Stimulated activated naive CD4-positive, alpha-beta T cell treated with Interleukin-2 at 50 U/mL for 16 hours (primary cell): Measurements from ENCODE around the gene MAP7.

ENCODE experiments used
- DNase-seq: peaks from one replicate; lab custom pipeline; 2025; lab: John Stamatoyannopoulos, UW

Gene MAP7

GRCh38 chr6:136564180-136564579 is 14.0 kb upstream of the MAP7 start:
- no peak for DNase-seq

DNA sequence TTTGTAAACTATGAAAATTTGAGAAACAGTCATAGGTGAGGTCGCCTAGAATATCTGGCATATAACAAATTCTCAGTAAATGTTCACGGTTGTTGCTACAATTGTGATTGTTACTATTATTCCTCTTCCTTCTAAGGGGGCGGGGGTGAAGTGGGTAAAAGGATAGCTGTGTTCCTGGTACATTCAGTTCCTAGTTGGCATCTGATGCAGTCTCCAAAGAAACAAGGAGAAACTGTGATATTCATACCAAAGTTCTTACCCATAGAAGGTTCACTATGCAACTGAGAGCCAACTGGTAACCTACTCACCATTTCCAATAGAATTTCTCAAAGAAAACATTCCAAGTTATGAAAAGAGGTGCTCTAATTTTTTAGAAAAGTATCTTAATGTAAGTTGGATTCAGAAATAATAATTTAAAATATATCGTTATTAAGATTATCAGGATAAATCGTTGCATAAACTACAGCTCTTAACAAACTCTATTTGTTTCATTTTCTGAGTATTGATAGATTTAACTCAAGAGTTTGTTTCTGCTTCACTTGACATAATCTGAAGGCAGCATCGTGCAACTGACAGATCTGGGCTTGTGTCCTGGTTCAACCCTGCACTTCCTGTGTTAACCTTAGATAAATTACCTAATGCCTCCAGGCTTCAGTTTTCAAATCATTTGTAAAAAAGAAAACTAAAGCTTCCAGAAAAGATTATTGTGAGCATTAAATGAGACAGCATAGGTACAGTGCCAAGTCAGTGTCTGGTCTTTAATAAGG is 13.3 kb upstream of the MAP7 start:
- DNase-seq: no peak

DNA sequence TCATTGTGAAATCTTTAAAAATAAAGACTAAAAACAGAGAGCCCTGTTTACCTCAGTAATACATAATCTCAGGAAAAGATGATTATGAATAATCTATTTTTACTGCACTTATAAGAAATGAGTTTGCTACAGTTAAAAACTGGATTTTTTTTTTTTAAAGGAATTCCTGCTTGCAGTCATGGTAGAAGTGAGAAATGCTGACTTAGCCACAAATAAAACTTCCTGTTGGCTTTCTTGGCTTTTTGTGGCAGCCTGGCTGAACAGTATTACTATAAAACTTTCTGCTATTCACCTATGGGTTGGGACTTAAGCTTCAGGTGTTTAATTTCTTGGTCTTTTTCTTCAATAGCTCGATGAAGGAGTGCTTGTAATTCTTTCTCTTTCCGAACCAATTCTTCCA is 12.0 kb upstream of the MAP7 start:
- no peak for DNase-seq

- no peak for DNase-seq
These were observed 3.1 kb upstream of the MAP7 start for GRCh38 chr6:136553166-136553787.

- no peak for DNase-seq
These were observed 1.8 kb upstream of the MAP7 start for GRCh38 chr6:136552054-136552453.

- DNase-seq: no peak
These were observed 881 bp upstream of the MAP7 start for GRCh38 chr6:136551103-136551502.

DNA sequence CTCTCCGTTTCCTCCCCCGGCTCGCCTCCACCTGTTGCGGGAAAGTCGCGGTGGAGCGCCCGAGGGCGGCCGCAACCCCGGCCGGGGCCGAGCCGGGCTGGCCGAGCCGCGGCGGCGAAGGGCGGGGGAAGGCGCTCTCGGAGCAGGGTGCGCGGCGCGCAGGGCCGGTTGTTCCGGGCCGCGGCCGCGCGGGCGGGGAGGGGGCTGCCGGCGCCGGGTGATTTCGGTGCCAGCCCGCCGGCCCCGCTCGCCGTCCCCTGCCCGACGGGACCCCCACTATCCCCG is 235 bp downstream of the MAP7 start:
- DNase-seq: no peak

- DNase-seq: no peak
These were observed 750 bp downstream of the MAP7 start for GRCh38 chr6:136549300-136550044.

- DNase-seq: no peak
These were observed 1.5 kb downstream of the MAP7 start for GRCh38 chr6:136548582-136549299.

DNA sequence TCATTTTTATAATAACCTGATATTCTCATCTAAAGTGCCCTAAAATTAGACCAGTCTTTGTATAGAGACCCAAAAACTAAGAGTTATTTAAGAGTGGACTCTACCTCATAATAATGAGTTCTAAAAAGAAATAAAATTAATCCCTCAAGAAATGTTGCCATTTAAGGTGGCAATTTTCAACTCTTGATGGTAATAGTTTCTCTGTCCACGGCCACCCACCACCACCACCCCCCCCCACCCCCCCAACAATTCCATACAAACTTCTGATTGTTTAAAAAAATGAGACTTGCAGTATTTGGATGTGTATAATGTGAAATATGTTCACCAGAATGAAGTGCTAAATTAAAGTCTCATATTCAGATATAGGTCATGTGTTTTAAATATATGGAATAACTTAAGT is 2.4 kb downstream of the MAP7 start:
- DNase-seq: no peak

GRCh38 chr6:136547336-136547735 is 2.9 kb downstream of the MAP7 start:
- no peak for DNase-seq

DNA sequence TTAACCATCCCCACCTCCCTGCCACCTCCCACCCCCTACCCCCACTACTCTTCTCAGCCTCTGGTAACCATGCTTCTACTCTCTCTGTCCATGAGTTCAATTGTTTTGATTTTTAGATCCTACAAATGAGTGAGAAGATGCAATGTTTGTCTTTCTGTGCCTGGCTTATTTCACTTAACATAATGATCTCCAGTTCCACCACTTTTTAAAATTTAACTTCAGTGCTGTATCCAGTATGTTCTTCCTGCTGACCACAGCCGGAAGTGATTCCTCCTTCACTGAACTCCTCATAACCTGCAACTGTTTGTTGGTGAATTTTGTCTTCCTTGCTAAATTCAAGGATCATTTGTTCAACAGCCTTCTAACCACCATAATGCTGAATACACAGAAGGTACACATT is 3.9 kb downstream of the MAP7 start:
- DNase-seq: no peak

DNA sequence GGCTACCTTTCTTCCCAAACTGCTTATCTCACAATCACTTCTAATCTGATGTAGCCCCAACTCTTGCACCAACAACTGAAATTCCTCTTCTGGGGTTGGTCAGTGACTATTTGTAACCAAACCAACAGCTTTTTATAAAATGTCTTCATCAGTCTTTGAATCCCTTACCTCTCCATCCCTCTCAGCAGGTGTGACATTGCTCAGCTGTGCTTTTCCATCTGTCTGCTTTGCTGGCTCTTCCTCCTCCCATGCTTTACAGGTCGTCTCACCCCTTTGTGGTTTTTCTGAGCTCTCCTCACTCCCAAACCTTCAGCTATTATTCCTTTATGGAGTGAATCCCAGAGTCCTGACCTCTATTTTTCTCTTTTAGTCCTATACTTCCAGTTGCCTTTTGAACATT is 5.9 kb downstream of the MAP7 start:
- no peak for DNase-seq

DNA sequence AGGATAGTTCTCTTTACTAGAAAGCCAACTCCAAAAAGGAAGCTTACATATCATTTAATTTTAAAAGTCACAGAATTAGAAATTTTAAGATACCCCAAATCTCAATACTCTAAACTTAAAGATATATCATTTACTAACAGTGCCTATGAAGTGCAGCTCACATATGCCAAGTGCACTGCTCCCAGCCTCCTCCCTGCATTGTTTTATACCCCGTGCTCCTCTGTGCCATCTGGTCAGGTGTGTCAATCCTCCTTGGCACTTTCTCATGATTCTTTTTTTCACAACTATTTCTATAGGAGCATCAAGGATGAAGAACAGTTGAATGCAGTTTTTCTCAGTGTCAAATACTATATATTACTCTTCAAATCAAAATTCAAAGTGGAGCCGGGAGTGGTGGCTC is 8.8 kb downstream of the MAP7 start:
- DNase-seq: no peak

DNA sequence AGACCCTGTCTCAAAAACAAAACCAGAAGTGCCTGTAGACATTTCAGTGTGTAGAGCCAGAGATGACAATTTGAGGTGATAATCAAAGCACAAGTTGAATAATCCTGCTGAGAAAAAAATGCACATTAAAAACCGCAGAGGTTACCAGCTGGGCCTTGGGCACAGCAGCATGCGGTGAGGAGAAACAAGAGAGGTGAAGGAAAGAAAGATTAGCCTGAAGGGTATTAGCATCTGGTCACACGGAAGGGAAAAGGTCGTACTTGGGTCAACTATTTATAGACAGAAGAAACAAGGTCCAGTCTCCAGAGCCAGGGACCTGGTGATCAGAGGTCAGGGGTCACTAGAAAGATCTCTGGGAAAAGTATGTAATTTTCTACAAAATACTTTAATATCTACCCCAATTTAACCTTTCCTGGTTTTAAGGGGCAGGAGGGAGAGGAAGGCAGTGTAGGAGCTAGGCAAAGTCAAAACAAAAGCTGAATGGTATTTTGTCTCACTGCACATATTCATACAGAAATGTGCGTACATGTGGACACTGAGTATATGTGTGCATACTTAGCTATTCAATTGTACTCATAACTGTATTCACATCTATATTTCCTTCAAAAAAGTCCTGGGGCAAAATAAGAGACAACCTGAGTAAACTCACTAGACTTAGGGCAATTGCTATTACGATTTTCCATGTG is 10.1 kb downstream of the MAP7 start:
- DNase-seq: no peak

DNA sequence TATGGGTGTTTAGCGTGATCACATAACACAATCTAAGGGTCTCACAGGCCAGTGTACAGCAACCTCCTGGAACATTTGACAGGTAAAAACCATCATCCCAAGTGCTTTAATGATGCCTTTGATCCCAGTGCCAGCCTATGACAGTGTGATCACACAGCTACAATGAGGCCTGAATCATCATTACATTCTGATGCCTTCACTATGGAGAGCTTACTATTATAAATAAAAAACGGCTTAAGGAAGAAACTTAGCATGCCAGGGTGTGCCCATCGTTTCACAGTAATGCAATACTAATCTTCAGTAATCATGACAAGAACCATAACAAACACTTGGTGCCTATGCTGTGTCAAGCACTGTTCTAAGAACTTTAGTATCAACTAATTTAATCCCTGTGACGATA is 11.4 kb downstream of the MAP7 start:
- no peak for DNase-seq

GRCh38 chr6:136535880-136536650 is 14.2 kb downstream of the MAP7 start:
- no peak for DNase-seq

- DNase-seq: no peak
These were observed 15.0 kb downstream of the MAP7 start for GRCh38 chr6:136535017-136535765.

DNA sequence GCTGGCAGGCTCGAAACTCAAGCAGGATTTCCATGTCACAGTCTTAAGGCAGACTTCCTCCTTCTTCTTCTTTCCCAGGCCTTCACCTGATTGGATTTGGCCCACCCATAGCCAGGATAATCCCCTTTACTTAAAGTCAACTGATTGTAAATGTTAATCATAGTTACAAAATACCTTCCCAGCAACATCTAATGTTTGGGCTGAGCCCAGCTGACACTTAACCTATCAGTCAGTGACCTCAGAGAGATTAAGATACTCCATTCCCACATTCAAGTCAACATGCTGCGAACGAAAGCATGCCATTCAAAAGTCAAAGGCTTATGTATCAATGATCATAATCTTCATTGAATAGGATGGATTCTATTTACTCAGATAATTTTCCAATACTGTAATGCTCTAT is 16.0 kb downstream of the MAP7 start:
- DNase-seq: no peak

GRCh38 chr6:136533487-136533886 is 16.7 kb downstream of the MAP7 start:
- no peak for DNase-seq

DNA sequence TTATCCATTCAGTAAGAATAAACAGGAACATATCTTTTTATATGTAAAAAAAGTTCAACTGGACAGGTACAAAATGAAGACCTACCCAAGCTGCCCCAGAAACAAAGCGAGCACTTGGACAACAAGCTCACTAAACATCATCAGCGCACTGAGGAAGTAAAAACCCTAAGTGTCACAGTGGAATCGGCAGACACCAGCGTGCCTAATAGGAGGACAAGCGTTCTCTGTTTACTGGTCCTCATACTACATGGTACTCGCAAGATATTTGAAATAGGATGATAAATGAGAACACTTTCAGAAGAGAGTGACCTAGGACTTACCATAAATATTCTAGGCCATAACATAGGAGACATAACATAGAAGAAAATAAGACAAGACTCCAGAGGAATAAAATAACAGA is 18.2 kb downstream of the MAP7 start:
- DNase-seq: no peak
